SK-N-SH (cell line): Measurements from ENCODE around the gene FKBP7.
"Not testable (repeated sequence)": the region's sequence is repeated elsewhere in the genome, so short reads cannot be mapped to it uniquely, and the experiment has no call there.

ENCODE experiments used
- EP300 ChIP-seq, 2 experiments: IDR thresholded peaks; 2 replicates each; pipeline versions ENCODE4 v1.4.0 to v1.6.1; 2012; ENCODE audit warnings: borderline replicate concordance in 1 of 2, low read depth in 1 of 2, low read length in 1 of 2
- FOXM1 ChIP-seq: IDR thresholded peaks from 2 replicates; pipeline ENCODE4 v1.4.0; 2012; ENCODE audit warnings: low read depth, mild to moderate bottlenecking
- MXI1 ChIP-seq: IDR thresholded peaks from 2 replicates; pipeline ENCODE4 v1.6.1; 2012; ENCODE audit warnings: mild to moderate bottlenecking, low read depth, low read length, improper control_type of control experiment
- POLR2AphosphoS5 ChIP-seq: IDR thresholded peaks from 2 replicates; pipeline ENCODE4 v1.6.1; 2012; ENCODE audit warnings: low read depth, low read length
- RXRA ChIP-seq: IDR thresholded peaks from 2 replicates; pipeline ENCODE4 v1.4.0; 2012; ENCODE audit warnings: low read depth, mild to moderate bottlenecking, borderline replicate concordance
- SIN3A ChIP-seq: IDR thresholded peaks from 2 replicates; pipeline ENCODE4 v1.6.1; 2012; ENCODE audit warnings: low read depth, mild to moderate bottlenecking, low read length, moderate library complexity, borderline replicate concordance
- SMC3 ChIP-seq: IDR thresholded peaks from 2 replicates; pipeline ENCODE4 v1.6.1; 2012; ENCODE audit warnings: low read depth, low read length, improper control_type of control experiment
- TEAD4 ChIP-seq: IDR thresholded peaks from 2 replicates; pipeline ENCODE4 v1.4.0; 2012; ENCODE audit warnings: mild to moderate bottlenecking, borderline replicate concordance; ENCODE audit not compliant: insufficient read depth
- YY1 ChIP-seq: IDR thresholded peaks from 2 replicates; pipeline ENCODE4 v1.4.0; 2012; ENCODE audit warnings: low read depth, mild to moderate bottlenecking
- TF ChIP-seq, protein P1 (sequence below): fragments of 200-600 bp; sonication (generic); IDR thresholded peaks from 2 replicates; pipeline ENCODE4 v1.6.1; 2017; ENCODE audit warnings: antibody characterized with exemption, mild to moderate bottlenecking, moderate library complexity
- TF ChIP-seq, protein P2 (sequence below): IDR thresholded peaks from 2 replicates; pipeline ENCODE4; 2012
- TF ChIP-seq, protein P3 (sequence below): IDR thresholded peaks from 2 replicates; pipeline ENCODE4 v1.4.0; 2012; ENCODE audit warnings: low read depth
- TF ChIP-seq, protein P4 (sequence below): IDR thresholded peaks from 2 replicates; pipeline ENCODE4 v1.4.0; 2012; ENCODE audit warnings: low read depth, borderline replicate concordance

DNA sequence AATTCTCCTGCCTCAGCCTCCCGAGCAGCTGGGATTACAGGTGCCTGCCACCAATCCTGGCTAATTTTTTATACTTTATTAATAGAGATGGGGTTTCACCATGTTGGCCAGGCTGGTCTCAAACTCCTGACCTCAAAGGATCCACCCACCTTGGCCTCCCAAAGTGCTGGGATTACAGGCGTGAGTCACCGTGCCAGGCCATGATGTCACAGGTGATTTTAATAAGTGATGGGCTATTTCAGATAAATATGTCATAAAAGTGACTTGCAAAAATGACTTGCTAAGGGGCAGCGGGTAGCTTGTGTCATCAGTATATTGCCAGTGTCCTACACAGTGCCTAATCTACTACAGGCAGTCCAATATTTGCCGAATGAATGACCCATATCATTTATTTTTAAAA lies 7.1 kb downstream of the FKBP7 start:
- TF ChIP-seq POLR2AphosphoS5; MXI1; SIN3A; YY1; TEAD4; FOXM1; EP300 (IDR thresholded peaks at IDR 0.05; ENCODE audit: borderline replicate concordance in 1 of 2, low read depth in 1 of 2, low read length in 1 of 2); SMC3; RXRA: not testable (repeated sequence)
- TF ChIP-seq, protein P1, sequence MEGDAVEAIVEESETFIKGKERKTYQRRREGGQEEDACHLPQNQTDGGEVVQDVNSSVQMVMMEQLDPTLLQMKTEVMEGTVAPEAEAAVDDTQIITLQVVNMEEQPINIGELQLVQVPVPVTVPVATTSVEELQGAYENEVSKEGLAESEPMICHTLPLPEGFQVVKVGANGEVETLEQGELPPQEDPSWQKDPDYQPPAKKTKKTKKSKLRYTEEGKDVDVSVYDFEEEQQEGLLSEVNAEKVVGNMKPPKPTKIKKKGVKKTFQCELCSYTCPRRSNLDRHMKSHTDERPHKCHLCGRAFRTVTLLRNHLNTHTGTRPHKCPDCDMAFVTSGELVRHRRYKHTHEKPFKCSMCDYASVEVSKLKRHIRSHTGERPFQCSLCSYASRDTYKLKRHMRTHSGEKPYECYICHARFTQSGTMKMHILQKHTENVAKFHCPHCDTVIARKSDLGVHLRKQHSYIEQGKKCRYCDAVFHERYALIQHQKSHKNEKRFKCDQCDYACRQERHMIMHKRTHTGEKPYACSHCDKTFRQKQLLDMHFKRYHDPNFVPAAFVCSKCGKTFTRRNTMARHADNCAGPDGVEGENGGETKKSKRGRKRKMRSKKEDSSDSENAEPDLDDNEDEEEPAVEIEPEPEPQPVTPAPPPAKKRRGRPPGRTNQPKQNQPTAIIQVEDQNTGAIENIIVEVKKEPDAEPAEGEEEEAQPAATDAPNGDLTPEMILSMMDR: not testable (repeated sequence)
- TF ChIP-seq, protein P2, sequence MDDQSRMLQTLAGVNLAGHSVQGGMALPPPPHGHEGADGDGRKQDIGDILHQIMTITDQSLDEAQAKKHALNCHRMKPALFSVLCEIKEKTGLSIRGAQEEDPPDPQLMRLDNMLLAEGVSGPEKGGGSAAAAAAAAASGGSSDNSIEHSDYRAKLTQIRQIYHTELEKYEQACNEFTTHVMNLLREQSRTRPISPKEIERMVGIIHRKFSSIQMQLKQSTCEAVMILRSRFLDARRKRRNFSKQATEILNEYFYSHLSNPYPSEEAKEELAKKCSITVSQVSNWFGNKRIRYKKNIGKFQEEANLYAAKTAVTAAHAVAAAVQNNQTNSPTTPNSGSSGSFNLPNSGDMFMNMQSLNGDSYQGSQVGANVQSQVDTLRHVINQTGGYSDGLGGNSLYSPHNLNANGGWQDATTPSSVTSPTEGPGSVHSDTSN: not testable (repeated sequence)
- TF ChIP-seq, protein P3, sequence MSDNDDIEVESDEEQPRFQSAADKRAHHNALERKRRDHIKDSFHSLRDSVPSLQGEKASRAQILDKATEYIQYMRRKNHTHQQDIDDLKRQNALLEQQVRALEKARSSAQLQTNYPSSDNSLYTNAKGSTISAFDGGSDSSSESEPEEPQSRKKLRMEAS: not testable (repeated sequence)
- TF ChIP-seq, protein P4, sequence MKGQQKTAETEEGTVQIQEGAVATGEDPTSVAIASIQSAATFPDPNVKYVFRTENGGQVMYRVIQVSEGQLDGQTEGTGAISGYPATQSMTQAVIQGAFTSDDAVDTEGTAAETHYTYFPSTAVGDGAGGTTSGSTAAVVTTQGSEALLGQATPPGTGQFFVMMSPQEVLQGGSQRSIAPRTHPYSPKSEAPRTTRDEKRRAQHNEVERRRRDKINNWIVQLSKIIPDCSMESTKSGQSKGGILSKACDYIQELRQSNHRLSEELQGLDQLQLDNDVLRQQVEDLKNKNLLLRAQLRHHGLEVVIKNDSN: not testable (repeated sequence)
